ENCODE data around the gene M6PR. TPM values are rescaled to one million over a fixed set of nuclear protein-coding genes. Genes with fewer than 3 reads are reported as not detected.
"Not testable (repeated sequence)": the region's sequence is repeated elsewhere in the genome, so short reads cannot be mapped to it uniquely, and the experiment has no call there.

M6PR gene
- total RNA-seq, 1 donor from 2014 or later, result 170 TPM

DNA sequence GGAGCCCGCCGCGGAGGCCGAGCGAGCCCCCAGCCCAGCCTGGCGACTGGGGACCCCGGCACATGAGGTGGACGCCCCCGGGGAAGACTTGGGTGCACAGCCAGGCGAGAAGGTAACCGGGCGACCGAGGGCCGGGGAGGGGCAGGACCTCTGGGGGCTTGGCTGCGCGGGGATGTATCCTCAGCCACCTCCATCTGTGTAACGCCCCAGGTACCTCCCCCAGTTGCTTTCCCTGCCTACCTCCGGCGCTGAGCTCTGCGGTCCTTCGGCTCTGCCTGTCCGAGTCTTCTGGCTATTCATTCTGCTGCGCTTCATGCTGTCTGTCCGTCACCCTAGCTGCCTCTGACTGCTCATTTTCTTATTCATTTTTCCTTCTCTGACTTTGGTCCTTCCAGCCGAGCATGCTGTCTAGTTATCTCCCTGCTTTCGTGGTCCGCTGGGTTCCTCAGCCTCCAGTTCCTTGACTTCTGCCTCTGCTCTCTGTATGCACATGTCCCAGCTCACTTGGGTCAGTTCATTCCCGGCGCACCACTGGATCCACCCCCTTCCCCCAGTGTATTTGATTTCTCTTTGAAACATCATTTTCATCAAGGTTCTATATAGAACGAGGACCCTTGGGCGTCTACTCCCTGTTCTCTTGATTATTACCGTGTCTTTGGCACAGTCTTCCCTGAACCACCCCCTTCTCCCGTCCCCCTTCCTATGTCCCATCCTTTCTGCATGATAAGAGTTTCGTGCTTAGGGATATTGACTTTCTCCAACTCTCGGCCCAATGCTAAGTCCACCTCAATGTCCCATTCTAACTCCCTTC, 34.5 kb downstream of the M6PR start:
- intact Hi-C loops (cut with micrococcal nuclease), result loop anchor here (1.0 to 10.0 kb wide), 5 partner anchors 34 to 830 kb away; partner anchors contain the start of genes M6PR and NECAP1

DNA sequence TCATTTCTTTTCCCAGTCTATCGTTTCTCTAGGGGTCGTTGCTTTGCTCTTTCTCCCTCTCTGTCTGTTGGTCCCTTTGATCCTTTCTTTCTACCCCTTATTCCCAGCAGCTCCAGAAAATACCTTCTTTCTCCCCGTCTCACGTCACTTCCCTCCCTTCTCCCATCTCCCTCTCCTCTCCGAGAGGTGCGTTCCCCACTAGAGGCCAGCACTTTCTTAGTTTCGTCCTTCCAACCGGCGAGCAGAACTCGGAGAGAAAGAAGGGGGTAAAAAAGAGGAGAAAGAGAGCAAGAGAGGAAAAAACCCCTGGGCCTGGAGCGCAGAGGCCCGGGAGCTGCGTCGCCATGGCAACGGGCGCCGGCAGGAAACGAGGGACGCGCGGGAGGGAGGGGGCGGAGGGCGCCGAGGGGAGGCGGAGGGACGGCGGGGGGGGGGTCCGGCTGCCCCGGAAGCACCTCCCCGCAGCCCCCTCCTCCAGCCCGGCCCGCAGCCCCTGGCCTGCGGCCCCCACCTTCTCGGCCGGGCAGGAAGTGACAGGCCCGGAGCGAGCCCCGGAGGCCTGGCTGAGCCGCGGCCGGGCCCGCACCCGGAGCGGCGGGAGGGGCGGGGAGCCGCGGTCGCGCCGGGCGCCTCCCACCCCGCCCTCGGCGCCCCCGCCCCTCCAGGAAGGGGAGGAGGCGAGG, 35.3 kb downstream of the M6PR start, which contains the start of gene PHC1:
TSS of gene PHC1 (plus strand) at position 477 of the 683 bp plus-strand sequence. CDS start 3,169 bp downstream, outside the sequence.
- intact Hi-C loops (cut with micrococcal nuclease), result loop anchor here (1.0 to 10.0 kb wide), 5 partner anchors 35 to 829 kb away; partner anchors contain the start of genes M6PR and NECAP1

DNA sequence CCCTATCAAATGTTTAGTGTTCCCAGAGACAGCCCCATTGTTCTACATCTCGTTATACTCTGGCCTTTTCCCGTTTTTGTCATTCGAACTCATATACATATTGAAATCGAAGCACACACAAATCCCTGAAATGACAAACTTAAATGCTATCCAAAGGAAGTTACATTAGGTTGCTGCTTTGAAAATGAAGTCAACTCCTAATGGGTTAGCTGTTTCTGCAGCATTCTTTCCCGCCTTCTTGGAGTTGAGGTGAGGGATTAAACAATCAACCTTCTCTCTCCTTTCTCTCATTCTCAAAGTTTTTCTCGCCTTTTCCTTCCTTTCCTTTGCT, 35.8 kb downstream of the M6PR start:
- intact Hi-C loops (cut with micrococcal nuclease), result loop anchor here (1.0 to 10.0 kb wide), 6 partner anchors 36 to 829 kb away; partner anchors contain the start of genes M6PR and NECAP1

DNA sequence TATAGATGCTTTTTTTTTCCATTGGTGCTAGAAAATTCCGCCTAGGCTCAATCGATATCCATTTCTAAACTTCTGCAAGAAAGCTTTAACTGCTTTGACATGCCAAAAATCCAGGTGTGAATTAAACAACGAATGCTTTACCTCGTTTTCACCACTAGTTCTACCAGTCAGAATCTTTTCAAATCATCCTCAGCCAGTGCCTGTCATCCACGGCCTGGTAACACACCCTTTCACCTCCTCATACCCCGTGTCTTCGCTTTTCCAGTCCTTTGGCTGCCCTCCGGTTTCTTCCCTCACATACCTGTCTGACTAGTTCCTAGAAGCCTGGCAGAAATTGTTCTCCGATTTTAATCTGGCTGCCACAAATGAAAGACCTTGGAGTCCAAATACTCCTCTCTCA, 36.5 kb downstream of the M6PR start:
- intact Hi-C loops (cut with micrococcal nuclease), result loop anchor here (1.0 to 10.0 kb wide), 2 partner anchors 112 to 828 kb away; partner anchors contain the start of gene NECAP1

DNA sequence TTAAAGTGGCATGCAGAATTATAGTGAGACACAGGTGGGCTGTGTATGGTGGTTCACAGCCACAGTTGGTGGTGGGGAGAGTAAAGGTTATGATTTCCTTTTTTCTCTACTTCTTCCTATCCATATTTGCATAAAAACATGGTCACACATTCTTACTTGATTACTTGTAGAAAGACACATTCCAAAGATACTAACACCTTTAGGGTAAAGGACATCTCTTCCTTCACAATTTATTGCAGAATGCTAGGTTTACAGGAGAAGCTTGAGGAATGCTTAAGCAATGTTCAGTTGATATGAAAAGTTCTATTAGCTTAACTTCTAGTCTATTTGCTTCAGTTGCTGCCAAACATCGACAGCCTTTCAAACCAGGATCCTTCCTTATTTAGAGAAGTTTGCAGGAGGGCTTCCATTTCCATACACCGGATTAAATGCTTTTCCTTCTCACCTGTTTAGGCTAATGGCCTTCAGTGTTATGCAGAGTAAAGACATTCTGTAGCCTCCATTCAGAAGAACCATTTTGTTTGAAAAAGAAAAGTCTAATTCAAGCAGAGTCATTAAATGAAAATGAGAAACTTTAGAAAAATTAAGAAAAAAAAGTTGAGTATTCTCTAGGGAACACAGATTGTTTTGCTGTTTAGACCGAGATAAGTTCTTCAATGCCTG, 37.7 kb downstream of the M6PR start:
- intact Hi-C loops (cut with micrococcal nuclease), result loop anchor here (10.0 kb wide), 1 partner anchor 827 kb away; the partner anchor contains the start of gene NECAP1

DNA sequence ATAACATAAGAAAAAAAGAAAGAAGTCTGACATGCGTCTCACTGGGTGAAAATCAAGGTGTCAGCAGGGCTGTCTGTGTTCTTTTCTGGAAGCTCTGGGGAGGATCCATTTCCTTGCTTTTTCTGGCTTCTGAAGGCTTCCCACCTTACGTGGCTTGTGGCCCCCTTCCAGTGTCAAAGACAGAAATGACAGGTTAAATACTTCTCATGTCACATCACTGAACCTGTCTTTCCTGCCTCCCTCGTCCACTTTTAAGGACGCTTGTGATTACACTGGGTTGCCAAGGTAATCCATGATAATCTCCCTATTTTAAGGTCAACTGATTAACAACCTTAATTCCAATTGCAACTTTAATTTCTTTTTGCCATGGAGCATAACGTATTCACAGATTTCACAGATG, 39.7 kb downstream of the M6PR start:
- intact Hi-C loops (cut with micrococcal nuclease), result loop anchor here (10.0 kb wide), 1 partner anchor 825 kb away; the partner anchor contains the start of gene NECAP1

DNA sequence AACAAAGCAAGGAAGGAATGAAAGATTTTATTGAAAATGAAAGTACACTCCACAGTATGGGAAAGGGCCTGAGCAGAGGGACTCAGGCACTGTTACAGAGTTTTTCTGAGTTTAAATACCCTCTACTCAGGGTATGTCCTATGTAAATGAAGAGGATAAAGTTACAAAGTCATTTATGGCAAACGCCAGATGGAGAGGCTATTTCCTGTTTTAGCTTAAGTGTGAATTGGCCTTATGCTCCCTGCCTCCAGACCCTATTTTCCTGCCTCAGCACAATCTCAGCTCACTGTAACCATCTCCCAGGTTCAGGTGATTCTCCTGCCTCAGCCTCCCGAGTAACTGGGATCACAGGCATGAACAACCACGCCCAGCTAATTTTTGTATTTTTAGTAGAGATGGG, 41.9 kb downstream of the M6PR start:
- intact Hi-C loops (cut with micrococcal nuclease), result no loop called here

DNA sequence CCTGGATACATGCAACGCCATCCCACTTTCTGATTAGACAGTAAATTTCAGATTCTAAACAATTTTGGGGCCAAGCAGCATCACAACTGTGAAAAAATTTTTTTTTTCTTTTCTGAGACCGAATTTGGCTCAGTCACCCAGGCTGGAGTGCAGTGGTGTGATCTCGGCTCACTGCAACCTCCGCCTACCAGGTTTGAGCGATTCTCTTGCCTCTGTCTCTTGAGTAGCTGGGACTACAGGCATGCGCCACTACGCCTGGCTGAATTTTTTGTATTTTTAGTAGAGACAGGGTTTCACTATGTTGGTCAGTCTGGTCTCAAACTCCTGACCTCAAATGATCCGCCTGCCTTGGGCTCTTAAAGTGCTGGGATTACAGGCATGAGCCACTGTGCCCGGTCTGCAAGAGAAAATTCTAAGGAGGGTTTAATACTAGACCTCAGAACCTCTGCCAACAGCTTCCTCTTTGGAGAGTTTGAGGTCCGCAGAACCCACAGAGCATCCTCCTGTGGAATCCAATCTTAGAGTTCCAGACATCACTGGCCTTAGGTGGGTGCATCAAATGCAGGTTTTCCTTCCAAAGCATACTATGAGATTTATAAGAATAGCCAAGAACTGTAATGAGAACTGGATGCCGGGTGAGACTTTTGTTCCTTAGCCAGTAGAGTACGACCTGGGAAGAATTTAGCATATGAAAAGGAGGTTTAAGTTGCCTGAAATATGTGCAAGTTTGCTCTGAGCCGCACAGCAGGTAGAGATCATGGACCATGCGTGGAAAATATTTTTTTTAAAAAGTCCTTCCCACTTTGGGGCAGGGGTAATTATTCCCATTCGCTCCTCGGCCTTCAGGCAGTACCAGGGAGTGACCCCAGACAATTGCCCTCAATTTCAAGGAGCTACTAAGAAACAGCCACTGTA, 42.9 kb downstream of the M6PR start:
- intact Hi-C loops (cut with micrococcal nuclease), result no loop called here

DNA sequence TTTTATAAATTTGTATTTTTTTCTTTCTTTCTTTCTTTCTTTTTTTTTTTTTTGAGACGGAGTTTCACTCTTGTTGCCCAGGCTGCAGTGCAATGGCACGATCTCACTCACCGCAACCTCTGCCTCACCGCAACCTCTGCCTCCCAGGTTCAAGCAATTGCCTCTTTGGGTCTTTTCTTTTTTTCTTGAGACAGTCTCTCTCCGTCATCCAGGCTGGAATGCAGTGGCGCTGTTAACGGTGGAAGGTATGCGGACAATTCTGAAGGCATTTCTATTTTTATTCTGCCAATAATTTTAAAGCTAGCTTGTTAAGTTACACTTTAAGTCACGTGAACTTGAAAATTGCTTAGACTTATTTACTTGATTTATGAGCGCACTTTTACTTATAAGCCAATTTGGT, 43.9 kb downstream of the M6PR start:
- intact Hi-C loops (cut with micrococcal nuclease), result no loop called here

DNA sequence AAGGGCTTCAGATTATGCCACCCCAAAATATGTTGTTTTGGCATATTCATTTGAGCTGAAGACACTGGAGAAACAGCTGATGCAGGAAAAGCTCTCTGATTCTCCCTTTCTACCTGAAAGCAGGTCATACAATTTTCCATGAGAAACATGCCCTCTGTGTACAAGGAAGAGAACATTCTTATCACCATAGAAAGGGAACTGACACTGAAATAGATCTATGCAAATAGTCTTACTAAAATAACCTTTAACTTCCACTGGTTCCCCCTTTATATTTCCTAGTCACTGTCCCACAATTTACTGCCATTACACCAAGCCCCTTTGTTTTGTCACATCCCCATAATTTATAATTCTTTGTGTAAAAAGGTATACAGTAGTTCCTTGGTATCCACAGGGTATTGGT, 44.8 kb downstream of the M6PR start:
- intact Hi-C loops (cut with micrococcal nuclease), result no loop called here

DNA sequence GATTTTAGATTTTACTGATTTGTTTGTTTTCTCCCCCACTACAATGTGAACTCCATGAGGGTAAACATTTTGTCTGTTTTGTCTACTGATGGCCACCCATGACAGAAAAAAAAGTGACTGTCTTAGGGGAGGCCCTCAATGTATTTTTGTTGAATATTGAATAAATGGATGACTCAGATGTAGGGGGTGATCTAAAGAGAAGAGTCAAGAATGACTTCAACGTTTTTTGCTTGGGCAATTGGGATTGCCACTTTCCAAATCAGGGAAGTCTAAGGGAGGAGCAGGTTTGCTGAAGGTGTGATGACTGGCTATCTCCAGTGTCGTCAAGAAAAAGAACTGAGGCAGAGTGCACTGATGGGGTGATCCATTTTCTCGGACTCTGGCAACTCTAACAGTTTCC, 45.8 kb downstream of the M6PR start:
- intact Hi-C loops (cut with micrococcal nuclease), result no loop called here

DNA sequence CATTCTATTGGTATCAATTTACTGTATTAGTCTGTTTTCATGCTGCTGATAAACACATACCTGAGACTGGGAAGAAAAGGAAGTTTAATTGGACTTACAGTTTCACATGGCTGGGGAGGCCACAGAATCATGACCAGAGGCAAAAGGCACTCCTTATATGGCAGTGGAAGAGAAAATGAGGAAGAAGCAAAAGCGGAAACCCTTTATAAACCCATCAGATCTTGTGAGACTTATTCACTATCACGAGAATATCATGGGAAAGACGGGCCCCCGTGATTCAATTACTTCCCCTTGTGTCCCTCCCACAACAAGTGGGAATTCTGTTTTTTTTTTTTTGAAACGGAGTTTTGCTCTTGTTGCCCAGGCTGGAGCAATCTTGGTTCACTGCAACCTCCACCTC, 46.7 kb downstream of the M6PR start:
- intact Hi-C loops (cut with micrococcal nuclease), result not testable (repeated sequence)

DNA sequence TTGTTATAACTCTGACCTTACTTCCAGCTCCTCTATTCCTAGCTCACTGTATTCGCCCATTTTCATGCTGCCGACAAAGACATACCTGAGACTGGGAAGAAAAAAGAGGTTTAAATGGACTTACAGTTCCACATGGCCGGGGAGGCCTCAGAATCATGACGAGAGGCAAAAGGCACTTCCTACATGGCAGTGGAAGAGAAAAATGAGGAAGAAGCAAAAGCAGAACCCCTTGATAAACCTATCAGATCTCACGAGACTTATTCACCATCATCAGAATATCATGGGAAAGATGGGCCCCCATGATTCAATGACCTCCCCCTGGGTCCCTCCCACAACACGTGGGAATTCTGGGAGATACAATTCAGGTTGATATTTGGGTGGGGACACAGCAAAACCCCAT, 49.6 kb downstream of the M6PR start:
- intact Hi-C loops (cut with micrococcal nuclease), result no loop called here

DNA sequence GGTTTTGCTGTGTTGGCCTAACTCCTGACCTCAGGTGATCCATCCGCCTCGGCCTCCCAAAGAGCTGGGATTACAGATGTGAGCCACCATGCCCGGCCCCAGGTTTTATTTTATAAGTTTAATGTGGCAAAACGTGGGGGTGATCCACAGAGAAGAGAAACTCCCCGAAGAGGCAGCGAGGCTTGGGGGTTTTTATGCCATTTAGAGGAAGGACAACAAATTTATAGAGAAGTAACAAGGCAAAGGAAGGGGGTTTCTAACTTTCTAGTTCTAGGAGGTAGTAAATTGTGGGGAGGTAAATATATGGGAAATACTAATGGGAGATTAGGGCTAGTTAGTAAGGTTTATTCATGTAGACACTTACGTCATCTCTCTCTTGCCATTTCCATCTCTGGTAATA, 52.4 kb downstream of the M6PR start:
- intact Hi-C loops (cut with micrococcal nuclease), result no loop called here

DNA sequence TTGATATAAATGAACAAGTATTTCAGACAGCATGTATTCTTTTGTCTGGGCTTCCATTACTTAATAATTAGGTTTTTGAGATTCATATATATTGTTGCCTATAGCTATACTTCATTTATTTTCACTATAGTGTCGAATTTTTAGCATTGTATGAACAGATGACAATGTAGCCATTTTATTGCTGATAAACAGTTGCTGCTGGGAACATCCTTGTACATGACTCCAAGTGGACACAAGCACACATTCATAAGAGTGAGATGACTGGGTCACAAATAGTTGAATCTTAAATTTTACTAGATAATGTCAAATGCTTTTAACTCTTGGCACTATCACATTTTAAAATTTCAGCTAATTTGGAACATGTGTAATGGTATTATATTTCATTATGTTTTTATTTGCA, 54.5 kb downstream of the M6PR start:
- intact Hi-C loops (cut with micrococcal nuclease), result no loop called here

DNA sequence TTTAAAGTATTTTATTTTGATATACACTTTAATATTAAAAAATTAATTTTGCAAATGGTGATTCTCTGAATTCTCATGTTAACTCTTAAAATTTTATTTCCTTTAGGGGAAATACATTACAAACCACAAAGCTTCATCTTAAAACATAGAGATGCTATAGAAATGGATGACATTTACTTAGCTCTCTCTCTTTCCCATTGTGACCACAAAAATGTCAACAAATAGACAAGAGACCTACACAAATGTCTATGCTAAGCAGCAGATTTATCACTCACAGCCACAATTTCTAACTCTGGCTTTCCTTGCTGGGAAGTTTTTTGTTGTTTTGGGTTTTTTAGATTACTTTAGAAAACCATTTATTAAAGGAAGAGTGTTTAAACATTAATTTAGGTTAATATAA, 55.1 kb downstream of the M6PR start:
- intact Hi-C loops (cut with micrococcal nuclease), result no loop called here

DNA sequence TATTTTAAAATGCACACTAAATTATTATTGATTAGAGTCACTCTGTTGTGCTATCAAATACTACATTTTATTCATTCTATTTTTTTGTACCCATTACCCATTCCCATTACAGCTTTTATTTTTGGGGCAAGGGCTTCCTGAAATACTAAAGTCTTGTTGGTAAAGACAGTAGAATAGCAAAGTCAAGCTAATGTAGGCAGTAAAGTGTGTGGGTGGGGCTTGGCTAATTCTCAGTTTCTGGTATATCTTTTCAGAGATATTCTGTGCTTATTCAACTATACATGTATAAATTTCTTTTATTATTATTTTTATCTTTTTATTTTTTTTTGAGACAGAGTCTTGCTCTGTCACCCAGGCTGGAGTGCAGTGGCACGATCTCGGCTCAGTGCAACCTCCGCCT, 57.5 kb downstream of the M6PR start:
- intact Hi-C loops (cut with micrococcal nuclease), result no loop called here
